GM12864 (cell line): ENCODE results near the gene NETO1.

Experiments
- DNase-seq: peaks from one replicate; pipeline ENCODE4 v3.0.0-alpha.2; 2011; ENCODE audit warnings: low read depth
- H3K4me3 ChIP-seq: 2 replicates; pipeline ENCODE4 v1.5.1; 2011; ENCODE audit warnings: mild to moderate bottlenecking, low read depth, low read length, control low read depth
- CTCF ChIP-seq: IDR thresholded peaks from 2 replicates; pipeline ENCODE4 v1.5.1; 2011; ENCODE audit warnings: low read depth, mild to moderate bottlenecking, moderate library complexity, low read length, control low read depth, inconsistent platforms; ENCODE audit errors: missing control alignments

The NETO1 gene

DNA sequence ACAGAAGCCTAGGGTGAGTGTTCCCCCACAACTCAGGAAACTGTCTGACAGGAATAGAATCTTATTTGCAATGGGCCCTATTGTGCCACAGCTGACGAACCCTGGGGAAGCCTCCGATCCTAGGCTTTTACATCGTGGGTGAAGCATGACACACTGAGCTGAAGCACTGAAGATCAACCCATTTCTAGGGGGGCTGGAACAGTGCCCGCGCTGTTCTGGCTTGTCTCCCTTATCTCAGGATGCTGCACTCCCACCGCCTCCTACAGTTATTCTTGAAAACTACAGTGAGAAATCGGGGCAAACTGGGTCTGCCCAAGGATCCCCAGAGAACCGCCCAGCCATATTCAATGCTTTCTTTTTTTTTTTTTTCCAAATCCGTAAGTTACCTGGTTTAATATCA lies 41.1 kb downstream of the NETO1 start:
- no peak for DNase-seq
- H3K4me3 ChIP-seq, result no peak overlapping the region
- TF ChIP-seq CTCF, result no peak

DNA sequence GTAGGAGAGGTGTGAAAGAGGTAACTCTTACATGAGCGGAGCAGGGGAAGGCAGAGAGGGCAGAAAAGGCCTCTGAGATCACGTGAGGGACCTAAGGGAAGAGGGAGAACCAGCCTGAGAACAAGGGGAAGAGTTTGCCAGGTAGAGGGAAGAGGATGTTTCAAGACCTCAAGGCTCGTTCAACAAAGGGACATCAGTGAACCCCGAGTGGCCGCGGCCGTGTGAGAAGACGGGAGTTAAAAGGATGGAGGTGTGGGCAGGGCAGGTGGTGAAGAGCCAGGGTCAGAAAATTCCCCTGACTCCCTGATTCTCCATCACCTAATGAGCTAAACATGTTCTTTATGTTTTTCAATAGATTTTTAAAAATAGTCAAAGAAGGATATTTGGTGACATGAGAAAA lies 44.4 kb downstream of the NETO1 start:
- no peak for DNase-seq
- TF ChIP-seq CTCF, result no peak
- H3K4me3 ChIP-seq, result no peak overlapping the region

DNA sequence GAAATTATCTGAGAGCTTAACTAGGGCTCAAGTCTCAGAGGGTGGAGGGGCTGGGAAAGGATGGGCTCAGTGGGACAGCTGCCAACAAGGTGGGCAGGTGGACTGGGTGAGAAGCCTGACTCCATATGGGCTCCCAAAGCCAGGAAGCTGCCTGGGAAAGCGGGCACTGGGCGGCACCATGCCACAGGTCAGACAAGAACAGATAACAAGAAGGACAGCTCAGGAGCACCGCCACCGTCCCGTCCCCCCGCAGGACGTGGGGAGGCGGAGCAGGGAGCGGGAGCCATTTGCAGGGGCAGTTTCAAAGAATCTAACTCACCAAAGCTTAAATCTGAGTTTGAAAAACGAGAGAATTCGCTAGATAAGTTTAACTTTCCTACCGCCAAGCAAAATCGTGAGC lies 45.6 kb downstream of the NETO1 start:
- no peak for DNase-seq
- TF ChIP-seq CTCF, result no peak
- H3K4me3 ChIP-seq, result no peak overlapping the region

DNA sequence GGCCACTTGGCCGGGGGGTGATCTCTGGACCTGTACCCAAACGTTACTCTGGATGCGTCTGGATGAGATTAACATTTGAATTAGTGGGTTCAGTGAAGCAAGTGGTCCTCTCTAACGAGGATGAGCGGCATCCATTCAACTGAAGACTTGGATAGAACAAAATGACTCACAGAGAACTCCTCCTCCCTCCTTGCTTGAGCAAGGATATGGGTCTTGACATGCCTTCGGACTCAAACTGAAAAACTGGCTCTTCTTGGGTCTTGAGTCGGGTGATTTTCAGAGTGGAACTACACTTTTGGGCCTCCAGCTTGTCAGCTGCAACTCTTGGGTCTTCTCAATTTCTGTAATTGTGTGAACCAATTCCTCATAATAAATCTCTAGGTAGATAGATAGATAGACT lies 47.2 kb downstream of the NETO1 start:
- no peak for TF ChIP-seq CTCF

GRCh38 chr18:72819050-72819449 lies 48.7 kb downstream of the NETO1 start:
- no peak for DNase-seq
- TF ChIP-seq CTCF, result no peak
- no peak overlapping the region for H3K4me3 ChIP-seq

More for the DNA sequence above, 47.2 kb downstream of the NETO1 start:
- no peak for DNase-seq
- no peak overlapping the region for H3K4me3 ChIP-seq

DNA sequence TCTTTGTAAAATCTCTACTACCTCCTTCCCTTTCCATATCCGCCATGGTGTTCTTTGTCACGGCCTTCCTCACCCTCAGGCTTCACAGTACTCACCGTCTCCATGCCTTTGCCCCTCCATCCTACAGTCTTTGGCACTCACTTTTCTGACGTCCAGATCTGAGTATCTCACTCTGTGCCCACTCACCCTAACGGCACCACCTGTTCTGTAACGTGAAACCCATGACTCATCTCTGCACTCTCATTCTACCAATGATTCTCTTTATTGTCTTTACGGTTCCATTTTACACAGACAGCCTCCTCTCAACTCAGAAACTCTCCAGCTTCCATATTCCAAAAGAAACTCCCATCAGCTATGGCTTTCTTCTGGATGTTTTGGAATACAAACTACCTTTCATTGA lies 56.7 kb downstream of the NETO1 start:
- no peak for TF ChIP-seq CTCF
- H3K4me3 ChIP-seq, result no peak overlapping the region
- no peak for DNase-seq

GRCh38 chr18:72808680-72809079 lies 59.1 kb downstream of the NETO1 start:
- no peak for TF ChIP-seq CTCF
- no peak for DNase-seq
- no peak overlapping the region for H3K4me3 ChIP-seq
